Astrocyte (in vitro differentiated cells and primary cell): Measurements from ENCODE around the gene DIAPH2.
"Not testable (repeated sequence)": the region's sequence is repeated elsewhere in the genome, so short reads cannot be mapped to it uniquely, and the experiment has no call there.

ENCODE experiments used
- EZH2 ChIP-seq: IDR thresholded peaks from 2 replicates; pipeline ENCODE4 v1.6.1; 2012; ENCODE audit warnings: mild to moderate bottlenecking, low read length, inconsistent platforms; ENCODE audit not compliant: insufficient read depth
- TF ChIP-seq, protein P1 (sequence below): IDR thresholded peaks from 2 replicates; pipeline ENCODE4 v1.5.1; 2011; ENCODE audit warnings: low read depth, mild to moderate bottlenecking, inconsistent platforms, low read length, moderate library complexity; ENCODE audit not compliant: insufficient read depth

DNA sequence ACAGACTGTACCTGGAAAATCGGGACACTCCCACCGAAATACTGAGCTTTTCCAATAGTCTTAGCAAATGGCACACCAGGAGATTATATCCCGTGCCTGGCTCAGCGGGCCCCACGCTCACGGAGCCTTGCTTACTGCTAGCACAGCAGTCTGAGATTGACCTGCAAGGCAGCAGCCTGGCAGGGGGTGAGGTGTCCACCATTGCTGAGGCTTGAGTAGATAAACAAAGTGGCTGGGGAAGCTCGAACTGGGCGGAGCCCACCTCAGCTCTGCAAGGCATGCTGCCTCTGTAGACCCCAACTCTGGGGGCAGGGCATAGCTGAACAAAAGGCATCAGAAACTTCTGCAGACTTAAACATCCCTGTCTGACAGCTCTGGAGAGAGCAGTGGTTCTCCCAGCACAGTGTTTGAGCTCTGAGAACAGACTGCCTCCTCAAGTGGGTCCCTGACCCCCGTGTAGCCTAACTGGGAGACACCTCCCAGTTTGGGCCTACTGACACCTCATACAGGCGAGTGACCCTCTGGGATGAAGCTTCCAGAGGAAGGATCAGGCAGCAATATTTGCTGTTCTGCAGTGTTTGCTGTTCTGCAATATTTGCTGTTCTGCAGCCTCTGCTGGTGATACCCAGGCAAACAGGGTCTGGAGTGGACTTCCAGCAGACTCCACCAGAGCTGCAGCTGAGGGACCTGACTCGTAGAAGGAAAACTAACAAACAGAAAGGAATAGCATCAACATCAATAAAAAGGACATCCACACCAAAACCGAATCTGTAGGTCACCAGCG lies 725.2 kb downstream of the DIAPH2 start:
- TF ChIP-seq, protein P1, sequence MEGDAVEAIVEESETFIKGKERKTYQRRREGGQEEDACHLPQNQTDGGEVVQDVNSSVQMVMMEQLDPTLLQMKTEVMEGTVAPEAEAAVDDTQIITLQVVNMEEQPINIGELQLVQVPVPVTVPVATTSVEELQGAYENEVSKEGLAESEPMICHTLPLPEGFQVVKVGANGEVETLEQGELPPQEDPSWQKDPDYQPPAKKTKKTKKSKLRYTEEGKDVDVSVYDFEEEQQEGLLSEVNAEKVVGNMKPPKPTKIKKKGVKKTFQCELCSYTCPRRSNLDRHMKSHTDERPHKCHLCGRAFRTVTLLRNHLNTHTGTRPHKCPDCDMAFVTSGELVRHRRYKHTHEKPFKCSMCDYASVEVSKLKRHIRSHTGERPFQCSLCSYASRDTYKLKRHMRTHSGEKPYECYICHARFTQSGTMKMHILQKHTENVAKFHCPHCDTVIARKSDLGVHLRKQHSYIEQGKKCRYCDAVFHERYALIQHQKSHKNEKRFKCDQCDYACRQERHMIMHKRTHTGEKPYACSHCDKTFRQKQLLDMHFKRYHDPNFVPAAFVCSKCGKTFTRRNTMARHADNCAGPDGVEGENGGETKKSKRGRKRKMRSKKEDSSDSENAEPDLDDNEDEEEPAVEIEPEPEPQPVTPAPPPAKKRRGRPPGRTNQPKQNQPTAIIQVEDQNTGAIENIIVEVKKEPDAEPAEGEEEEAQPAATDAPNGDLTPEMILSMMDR = not testable (repeated sequence)
- not testable (repeated sequence) for TF ChIP-seq EZH2
